Heart left ventricle (tissue), 16 donors: Measurements from ENCODE around the gene PRR29. TPM values are rescaled to one million over a fixed set of nuclear protein-coding genes. Genes with fewer than 3 reads are reported as not detected.

Experiments
- ATAC-seq, 4 donors: fragments of 200-7000 bp; cut with Tn5 transposase; one replicate each; pipeline ENCODE4 v1.9.1; 2020 to 2022; ENCODE audit warnings: moderate library complexity in 4 of 4, mild to moderate bottlenecking in 3 of 4, moderate number of reproducible peaks in 1 of 4
- DNase-seq, 5 donors: peaks; one replicate each; pipeline ENCODE4 v3.0.0-alpha.2; 2020
- H3K27ac ChIP-seq, 12 donors: fragments of 200-600 bp; sonication (generic) in 4 of 12; one replicate each; pipeline versions ENCODE4 v1.5.0 to v1.8.0; 2016 to 2022; ENCODE audit warnings: mild to moderate bottlenecking in 2 of 12
- H3K27me3 ChIP-seq, 9 donors: fragments of 200-600 bp; sonication (generic) in 2 of 9; one replicate each; pipeline versions ENCODE4 v1.5.1 to v1.8.0; 2016 to 2022; ENCODE audit warnings: mild to moderate bottlenecking in 3 of 9
- H3K36me3 ChIP-seq, 9 donors: fragments of 200-600 bp; sonication (generic) in 2 of 9; one replicate each; pipeline versions ENCODE4 v1.5.0 to v1.8.0; 2018 to 2022; ENCODE audit warnings: mild to moderate bottlenecking in 2 of 9
- H3K4me1 ChIP-seq, 12 donors: fragments of 200-600 bp; sonication (generic) in 4 of 12; one replicate each; pipeline versions ENCODE4 v1.5.0 to v1.8.0; 2016 to 2022; ENCODE audit warnings: mild to moderate bottlenecking in 3 of 12
- H3K4me3 ChIP-seq, 12 donors: fragments of 200-600 bp; sonication (generic) in 4 of 12; one replicate each; pipeline versions ENCODE4 v1.5.0 to v1.8.0; 2017 to 2022; ENCODE audit warnings: mild to moderate bottlenecking in 9 of 12, moderate library complexity in 4 of 12
- H3K9me3 ChIP-seq, 12 donors: fragments of 200-600 bp; sonication (generic) in 4 of 12; one replicate each; pipeline versions ENCODE4 v1.5.0 to v1.8.0; 2016 to 2022; ENCODE audit warnings: mild to moderate bottlenecking in 1 of 12
- CTCF ChIP-seq, 12 donors: fragments of 200-600 bp; sonication (generic) in 4 of 12; IDR thresholded peaks; one replicate each; pipeline versions ENCODE4 v1.5.0 to v1.8.0; 2018 to 2022; ENCODE audit warnings: antibody characterized with exemption in 12 of 12, mild to moderate bottlenecking in 5 of 12
- POLR2A ChIP-seq, 2 donors: fragments of 450-650 bp; IDR thresholded peaks; one replicate each; pipeline ENCODE4 v1.6.1; 2017; ENCODE audit warnings: antibody characterized with exemption in 2 of 2, mild to moderate bottlenecking in 2 of 2, moderate library complexity in 2 of 2
- WGBS, 4 donors: extraction: QIAGEN DNeasy Blood & Tissue Kit in 2 of 4; methylation state at CpG; one replicate each; pipeline versions ENCODE4 v1.1.5 to v1.1.7; 2013 to 2018; 5-methylcytosine and 5-hydroxymethylcytosine counted together
- intact Hi-C, 10 donors: fragments of 100-400 bp; cut with DNase I; formaldehyde crosslinking; loops; one replicate each; pipeline versions ENCODE4 v1.11.1 to v1.14.2; 2022
- polyA plus RNA-seq, 2 donors: library from polyadenylated mRNA; stranded (reverse); fragments of 200-250 nt; gene quantifications; one replicate each; pipeline ENCODE4 v1.2.3, GENCODE V29; 2013
- total RNA-seq, 9 donors: library from RNA; depleted of rRNA in 2 of 9; stranded (reverse); fragments of >200 nt in 2 of 9; fragmentation: NEBNext Ultra II Directional in 3 of 9; extraction: Animal tissue kit (Norgen Biotek cat#: 25700) in 3 of 9; gene quantifications; one replicate each; pipeline versions ENCODE4 v1.1.0 to v1.2.4, GENCODE V29; 2016 to 2023
- donor health status: ischemic (EF 13 %, LVEDD 7.1; RV severe dilation, severe dysfunction).
- donor health status: healthy with polysubstance abuse.
- donor health status: DM: no; HTN: yes; CAD: no.
- donor health status: DM: no; HTN: no; CAD: no.
- donor health status: ischemic (EF 25% LVEDD 6.9; RV normal size, moderate dysfunction).
- donor health status: ischemic (EF 25% LVEDD 5.7; RV mildly dilated, moderate dysfunction).
- donor health status: healthy.
- donor health status: DM: yes; HTN: yes; CAD: no.
- donor health status: ischemic (EF 35%, LVEDD 5.7; RV mildly dilated, moderate dysfunction).
- donor health status: nonischemic (EF 11% LVEDD 7.7; RV severe dilation, severe dysfunction).
- donor health status: DM: yes; HTN: yes; CAD: no.
- donor health status: PGD.
- donor health status: ischemic (EF 29% LVEDD 5.4; RV normal size, mild dysfunction).
- donor health status: nonischemic (EF 23%, LVEDD 6.1; RV moderate dilation, normal function).

PRR29 gene
- total and polyA plus RNA-seq, 11 donors, result 0.15 to 1.8 (median 0.26) TPM; not detected in 3

GRCh38 chr17:64032081-64032480, 33.9 kb downstream of the PRR29 start:
- Histone ChIP-seq H3K4me1 (no peaks in the 10 kb centered on the region), H3K27me3 (no peaks in the 10 kb centered on the region), H3K9me3 (no peaks in the 10 kb centered on the region), H3K36me3 (no peaks in the 10 kb centered on the region), H3K4me3 (no peak overlapping the region), H3K27ac (no peak overlapping the region)
- no peak for ATAC-seq
- DNase-seq, result no peak
- TF ChIP-seq CTCF (IDR thresholded peaks at IDR 0.05), result no peak
- no peak for TF ChIP-seq POLR2A (IDR thresholded peaks at IDR 0.05)
- intact Hi-C loops, result loop anchor here in 1 of 10 donors (10.0 kb wide), 1 partner anchor 253 kb away; no protein-coding TSS in a partner anchor
- WGBS, 4 donors, result 76 to 86% (median 81%) methylated on average over 4 of the region's 4 CpGs

GRCh38 chr17:64036198-64036922, 38.2 kb downstream of the PRR29 start:
- Histone ChIP-seq H3K36me3 (peaks cover 0 to 31% (median 0%) of the 10 kb centered on the region in 9 donors), H3K4me3 (no peak overlapping the region), H3K9me3 (no peaks in the 10 kb centered on the region), H3K27ac (no peak overlapping the region), H3K27me3 (no peaks in the 10 kb centered on the region), H3K4me1 (no peaks in the 10 kb centered on the region)
- no peak for ATAC-seq
- 89 to 92% (median 91%) methylated on average over 14 of the region's 14 CpGs for WGBS, 4 donors
- TF ChIP-seq POLR2A (IDR thresholded peaks at IDR 0.05) (no peak), CTCF (IDR thresholded peaks at IDR 0.05) (no peak)
- intact Hi-C loops, result loop anchor here in 3 of 10 donors (5.0 to 10.0 kb wide), 3 partner anchors 76 to 248 kb away; no protein-coding TSS in a partner anchor
- no peak for DNase-seq

GRCh38 chr17:64037180-64037579, 39.0 kb downstream of the PRR29 start:
- H3K4me1 ChIP-seq, result no peaks in the 10 kb centered on the region
- H3K4me3 ChIP-seq, result no peak overlapping the region
- no peak for TF ChIP-seq CTCF (IDR thresholded peaks at IDR 0.05)
- no peak for TF ChIP-seq POLR2A (IDR thresholded peaks at IDR 0.05)
- no peaks in the 10 kb centered on the region for H3K27me3 ChIP-seq
- peaks cover 0 to 39% (median 0%) of the 10 kb centered on the region in 9 donors for H3K36me3 ChIP-seq
- intact Hi-C loops, result loop anchor here in 3 of 10 donors (5.0 to 10.0 kb wide), 3 partner anchors 75 to 248 kb away; no protein-coding TSS in a partner anchor
- H3K9me3 ChIP-seq, result no peaks in the 10 kb centered on the region
- ATAC-seq (peak in 1 of 4 donors; percentile 66), DNase-seq (no peak)
- 65 to 78% (median 70%) methylated on average over 6 of the region's 6 CpGs for WGBS, 4 donors
- H3K27ac ChIP-seq, result no peak overlapping the region

- H3K36me3 ChIP-seq, result peaks cover 0 to 46% (median under 1%) of the 10 kb centered on the region in 9 donors
- H3K4me1 ChIP-seq, result no peaks in the 10 kb centered on the region
- no peak for TF ChIP-seq CTCF (IDR thresholded peaks at IDR 0.05)
- no peak for TF ChIP-seq POLR2A (IDR thresholded peaks at IDR 0.05)
- H3K27me3 ChIP-seq, result no peaks in the 10 kb centered on the region
- no peaks in the 10 kb centered on the region for H3K9me3 ChIP-seq
- H3K4me3 ChIP-seq, result no peak overlapping the region
- ATAC-seq (no peak), DNase-seq (no peak)
- 93 to 99% (median 97%) methylated on average over 5 of the region's 5 CpGs for WGBS, 4 donors
- intact Hi-C loops, result loop anchor here in 3 of 10 donors (5.0 to 10.0 kb wide), 3 partner anchors 74 to 247 kb away; no protein-coding TSS in a partner anchor
- H3K27ac ChIP-seq, result no peak overlapping the region
Measured at GRCh38 chr17:64037802-64038201, 39.7 kb downstream of the PRR29 start.
